Keratinocyte (primary cell): ENCODE results near the gene APOA4. TPM values are rescaled to one million over a fixed set of nuclear protein-coding genes. Genes with fewer than 3 reads are reported as not detected.

ENCODE experiments used
- DNase-seq: peaks from one replicate; pipeline ENCODE4 v3.0.0-alpha.2; 2011; ENCODE audit warnings: low read depth, missing footprints, low spot score
- FAIRE-seq: peaks from 2 replicates; lab custom pipeline; 2011; peaks lifted over from hg19 to GRCh38; lab: Jason Lieb, UNC
- H2AFZ ChIP-seq: 2 replicates; pipeline ENCODE4 v1.6.0; 2012; ENCODE audit warnings: low read length, control low read depth, inconsistent platforms; ENCODE audit not compliant: control insufficient read depth
- H3K27ac ChIP-seq: 2 replicates; pipeline ENCODE4 v1.5.1; 2011; ENCODE audit warnings: low read length; ENCODE audit not compliant: control insufficient read depth, insufficient read depth
- H3K27me3 ChIP-seq: 3 replicates; pipeline ENCODE4 v1.6.0; 2011; ENCODE audit warnings: low read length; ENCODE audit not compliant: control insufficient read depth, insufficient read depth; ENCODE audit errors: extremely low read depth
- H3K36me3 ChIP-seq, 2 experiments: 2 replicates in 1 of 2; 3 replicates in 1 of 2; pipeline ENCODE4 v1.5.1; 2011; ENCODE audit warnings: low read length in 2 of 2, mild to moderate bottlenecking in 1 of 2; ENCODE audit not compliant: control insufficient read depth in 2 of 2, insufficient read depth in 2 of 2; ENCODE audit errors: extremely low read depth in 1 of 2
- H3K4me1 ChIP-seq: 3 replicates; pipeline ENCODE4 v1.5.1; 2011; ENCODE audit warnings: low read length; ENCODE audit not compliant: control insufficient read depth, insufficient read depth; ENCODE audit errors: extremely low read depth
- H3K4me2 ChIP-seq: 3 replicates; pipeline ENCODE4 v1.6.0; 2011; ENCODE audit warnings: low read depth, low read length; ENCODE audit not compliant: control insufficient read depth, insufficient read depth; ENCODE audit errors: extremely low read depth
- H3K4me3 ChIP-seq, 3 experiments: fragments of 200-600 bp in 1 of 3; sonication (generic) in 1 of 3; 2 replicates in 2 of 3; 3 replicates in 1 of 3; pipeline ENCODE4 v1.5.1; 2011 to 2016; ENCODE audit warnings: low read length in 3 of 3, mild to moderate bottlenecking in 3 of 3, control low read depth in 2 of 3, inconsistent platforms in 1 of 3, low read depth in 1 of 3, mixed read lengths in 1 of 3, mixed run types in 1 of 3, moderate library complexity in 1 of 3; ENCODE audit not compliant: control insufficient read depth in 2 of 3, insufficient read depth in 2 of 3; ENCODE audit errors: extremely low read depth in 1 of 3
- H3K79me2 ChIP-seq: 2 replicates; pipeline ENCODE4 v1.6.0; 2012; ENCODE audit warnings: low read length; ENCODE audit not compliant: control insufficient read depth, insufficient read depth
- H3K9ac ChIP-seq: 3 replicates; pipeline ENCODE4 v1.6.0; 2011; ENCODE audit warnings: low read length; ENCODE audit not compliant: control insufficient read depth, insufficient read depth; ENCODE audit errors: extremely low read depth
- H3K9me1 ChIP-seq: 3 replicates; pipeline ENCODE4 v1.6.0; 2011; ENCODE audit warnings: low read length; ENCODE audit not compliant: control insufficient read depth, insufficient read depth; ENCODE audit errors: extremely low read depth
- H3K9me3 ChIP-seq: 2 replicates; pipeline ENCODE4 v1.5.1; 2012; ENCODE audit warnings: low read depth, low read length; ENCODE audit not compliant: control insufficient read depth
- H4K20me1 ChIP-seq: 3 replicates; pipeline ENCODE4 v1.6.0; 2011; ENCODE audit warnings: low read length; ENCODE audit not compliant: control insufficient read depth, insufficient read depth; ENCODE audit errors: extremely low read depth
- CTCF ChIP-seq, 3 experiments: IDR thresholded peaks in 1 of 3; conservative IDR thresholded peaks in 1 of 3; optimal IDR thresholded peaks in 1 of 3; 2 replicates in 2 of 3; 3 replicates in 1 of 3; pipeline versions ENCODE3 to v1.5.1; 2011; ENCODE audit warnings: low read length in 3 of 3, mild to moderate bottlenecking in 3 of 3, moderate library complexity in 2 of 3, control low read depth in 1 of 3, inconsistent platforms in 1 of 3; ENCODE audit not compliant: insufficient read depth in 2 of 3; ENCODE audit errors: extremely low read depth in 1 of 3
- EZH2 ChIP-seq: IDR thresholded peaks from one replicate; pipeline ENCODE4 v1.6.1; 2012; ENCODE audit warnings: inconsistent platforms, mild to moderate bottlenecking, low read length, moderate library complexity
- dilution Hi-C: fragments of 300-500 bp; cut with MboI; formaldehyde crosslinking; loops from one replicate; pipeline ENCODE4 v1.7.0; 2020; ENCODE audit warnings: low sequenced_read_pairs; ENCODE audit not compliant: extremely low pct_ligation_motif_present
- polyA plus RNA-seq, 5 experiments: library from polyadenylated mRNA; depleted of rRNA in 3 of 5; stranded (reverse) in 3 of 5; stranded (forward) in 1 of 5; unstranded in 1 of 5; fragments of >200 nt; gene quantifications; 1 replicate in 1 of 5; 2 replicates in 3 of 5; 3 replicates in 1 of 5; pipeline versions ENCODE4 v1.2.1 to v1.2.3, GENCODE V29; 2011 to 2012; ENCODE audit warnings: missing spikeins in 2 of 5, low read depth in 1 of 5, low replicate concordance in 1 of 5

Gene APOA4
- polyA plus RNA-seq, 1 donor (not counting 4 experiments of a cell fraction or from before 2014, with no cell fraction given): not detected

DNA sequence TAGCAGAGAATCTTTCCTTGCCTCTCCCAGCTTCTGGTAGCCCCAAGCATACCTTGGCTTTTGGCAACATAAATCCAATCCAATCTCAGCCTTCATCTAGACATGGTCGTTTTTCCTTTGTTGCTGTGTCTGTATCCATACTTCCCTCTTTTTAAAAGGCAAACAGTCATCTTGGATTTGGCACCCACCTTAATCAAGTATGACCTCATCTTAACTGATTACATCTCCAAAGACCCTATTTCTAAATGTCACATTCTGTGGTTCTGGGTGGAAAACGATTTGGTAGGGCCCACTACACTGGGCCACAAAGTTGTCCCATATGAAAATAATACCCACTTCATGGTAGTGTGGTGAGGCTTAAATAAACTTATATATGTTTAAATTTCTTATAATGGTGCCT, 51.2 kb downstream of the APOA4 start:
- dilution Hi-C loops: no loop called here
- Histone ChIP-seq H3K27me3 (no peaks in the 10 kb centered on the region), H3K27ac (peak overlapping the region; percentile 88), H2AFZ (no peak overlapping the region), H3K4me1 (peaks cover 17% of the 10 kb centered on the region), H3K9me1 (no peaks in the 10 kb centered on the region), H3K4me2 (peak overlapping the region; percentile 93), H3K79me2 (peaks cover 24% of the 10 kb centered on the region), H3K9me3 (no peaks in the 10 kb centered on the region), H3K9ac (peak overlapping the region; percentile 94), H3K36me3 (peaks cover 8 to 11% of the 10 kb centered on the region in 2 experiments), H3K4me3 (peak overlapping the region; percentile 83 to 94 (median 87)), H4K20me1 (no peaks in the 10 kb centered on the region)
- FAIRE-seq (no peak), DNase-seq (no peak)
- no peak for TF ChIP-seq EZH2
- TF ChIP-seq CTCF (optimal IDR thresholded peaks at IDR 0.05 in 1 of 3, IDR thresholded peaks at IDR 0.05 in 1 of 3, conservative IDR thresholded peaks at IDR 0.05 in 1 of 3; ENCODE audit: extremely low read depth in 1 of 3, insufficient read depth in 2 of 3, low read length in 3 of 3): no peak

Other genes with a start within 250 kb of the APOA4 start
- gene BUD13, start 50.3 kb downstream of the APOA4 start, polyA plus RNA-seq: 9.1 to 13.3 TPM (median 12.6 TPM) in 3 replicates
- gene ZPR1, start 35.3 kb downstream of the APOA4 start, polyA plus RNA-seq: 61.2 to 77.9 TPM (median 71.1 TPM) in 3 replicates
- gene APOA5, start 31.4 kb downstream of the APOA4 start, polyA plus RNA-seq: not detected in 3 replicates
- not detected in 3 replicates for gene APOC3, start 6.6 kb upstream of the APOA4 start, polyA plus RNA-seq
- 0.10 TPM in 1 of 3 replicates, not detected in the others for gene APOA1, start 14.3 kb upstream of the APOA4 start, polyA plus RNA-seq